NCI-H2107 treated with DMSO at 0.1 percent for 48 hours (cell line): ENCODE measurements around the gene FYCO1.

ENCODE experiments used
- DNase-seq: peaks from one replicate; lab custom pipeline; 2025; ENCODE audit not compliant: unreplicated experiment; lab: John Stamatoyannopoulos, UW

FYCO1 gene

GRCh38 chr3:45890405-45890804 is 105.2 kb downstream of the FYCO1 start:
- peak; percentile 10 for DNase-seq

GRCh38 chr3:45889337-45889736 is 106.3 kb downstream of the FYCO1 start:
- DNase-seq, result no peak

GRCh38 chr3:45887759-45888511 is 107.7 kb downstream of the FYCO1 start:
- DNase-seq, result no peak

- DNase-seq, result no peak
These were observed 108.3 kb downstream of the FYCO1 start for GRCh38 chr3:45887285-45887684.

GRCh38 chr3:45885979-45886705 is 109.5 kb downstream of the FYCO1 start, which contains the start of gene CCR9:
Gene CCR9, plus strand, starts transcription at chr3:45886543. Its CDS starts 8,391 bp downstream, at chr3:45894934.
- DNase-seq, result peak; percentile 8

GRCh38 chr3:45884368-45885201 is 111.0 kb downstream of the FYCO1 start:
- no peak for DNase-seq

- no peak for DNase-seq
These were observed 114.3 kb downstream of the FYCO1 start for GRCh38 chr3:45881078-45882022.

GRCh38 chr3:45880725-45881077 is 114.9 kb downstream of the FYCO1 start:
- DNase-seq, result no peak

GRCh38 chr3:45878124-45878523 is 117.5 kb downstream of the FYCO1 start:
- DNase-seq, result no peak

GRCh38 chr3:45874677-45875346 is 120.8 kb downstream of the FYCO1 start:
- DNase-seq, result no peak

- no peak for DNase-seq
These were observed 122.0 kb downstream of the FYCO1 start for GRCh38 chr3:45873638-45874037.

GRCh38 chr3:45873036-45873435 is 122.6 kb downstream of the FYCO1 start:
- DNase-seq, result no peak

GRCh38 chr3:45872569-45872968 is 123.1 kb downstream of the FYCO1 start:
- no peak for DNase-seq

GRCh38 chr3:45871780-45872179 is 123.8 kb downstream of the FYCO1 start:
- DNase-seq, result no peak

GRCh38 chr3:45870099-45870498 is 125.5 kb downstream of the FYCO1 start:
- DNase-seq, result no peak

- no peak for DNase-seq
These were observed 126.0 kb downstream of the FYCO1 start for GRCh38 chr3:45869638-45870037.

- DNase-seq, result no peak
These were observed 127.0 kb downstream of the FYCO1 start for GRCh38 chr3:45868650-45869049.

- no peak for DNase-seq
These were observed 127.4 kb downstream of the FYCO1 start for GRCh38 chr3:45868213-45868612.
